ENCODE data around the gene GOSR2. TPM values are rescaled to one million over a fixed set of nuclear protein-coding genes. Genes with fewer than 3 reads are reported as not detected.

GOSR2 gene
- total and polyA plus RNA-seq, 2 of the 13 experiments (the other 11 are each of a cell fraction or from before 2014, with no cell fraction given), result 61.5 to 63.9 TPM

DNA sequence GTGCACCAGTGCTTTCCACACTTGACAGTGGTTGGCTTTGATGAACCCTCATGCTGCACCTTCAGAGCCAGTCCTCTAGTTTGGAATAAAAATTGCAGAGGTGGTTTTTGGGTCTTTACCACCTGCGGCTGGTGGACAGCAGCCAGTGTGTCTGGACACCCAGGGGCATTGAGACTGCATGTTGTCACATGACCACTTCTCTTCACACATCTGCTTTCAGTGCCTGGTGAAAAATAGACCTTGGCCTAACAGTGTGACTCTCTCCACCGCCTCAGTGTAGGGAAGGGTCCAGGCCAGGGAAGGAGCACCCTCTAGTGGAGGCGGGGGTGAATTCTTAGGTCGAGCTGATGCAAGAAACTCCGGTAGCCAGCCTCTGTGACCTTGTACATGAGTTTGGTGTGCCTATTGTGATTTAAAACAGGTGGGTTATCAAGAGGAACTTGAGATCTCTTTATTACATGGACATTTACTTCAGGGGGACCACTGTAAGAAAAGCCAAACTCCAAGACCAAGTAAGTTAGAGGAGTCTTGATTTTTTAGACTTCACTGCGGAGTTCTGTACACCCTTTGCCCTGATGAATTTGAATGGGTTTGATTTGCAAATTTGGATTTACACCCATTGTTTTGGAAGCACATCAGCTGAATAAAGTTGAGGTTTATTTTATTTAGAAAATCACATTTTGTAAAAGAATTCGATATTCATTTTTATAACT, 17.9 kb downstream of the GOSR2 start (continued):
- TF ChIP-seq, protein P1, sequence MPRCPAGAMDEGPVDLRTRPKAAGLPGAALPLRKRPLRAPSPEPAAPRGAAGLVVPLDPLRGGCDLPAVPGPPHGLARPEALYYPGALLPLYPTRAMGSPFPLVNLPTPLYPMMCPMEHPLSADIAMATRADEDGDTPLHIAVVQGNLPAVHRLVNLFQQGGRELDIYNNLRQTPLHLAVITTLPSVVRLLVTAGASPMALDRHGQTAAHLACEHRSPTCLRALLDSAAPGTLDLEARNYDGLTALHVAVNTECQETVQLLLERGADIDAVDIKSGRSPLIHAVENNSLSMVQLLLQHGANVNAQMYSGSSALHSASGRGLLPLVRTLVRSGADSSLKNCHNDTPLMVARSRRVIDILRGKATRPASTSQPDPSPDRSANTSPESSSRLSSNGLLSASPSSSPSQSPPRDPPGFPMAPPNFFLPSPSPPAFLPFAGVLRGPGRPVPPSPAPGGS (CRISPR knock-in tag; IDR thresholded peaks at IDR 0.05), result no peak
- TF ChIP-seq KAT8 (CRISPR knock-in tag; IDR thresholded peaks at IDR 0.05) (peak; percentile 68), ZFP1 (CRISPR knock-in tag; IDR thresholded peaks at IDR 0.05) (0 out of 2 replicates have a peak, but pooled peaks have one; percentile 39), FOXA3 (CRISPR knock-in tag; IDR thresholded peaks at IDR 0.05) (peak; percentile 55; the same call in 1 of the 2 replicates), SP1 (IDR thresholded peaks at IDR 0.05) (no peak), SP1 (CRISPR knock-in tag; IDR thresholded peaks at IDR 0.05) (no peak), KLF12 (CRISPR knock-in tag; IDR thresholded peaks at IDR 0.05; ENCODE audit: borderline replicate concordance) (0 out of 2 replicates have a peak, but pooled peaks have one; percentile 61), RARA (CRISPR knock-in tag; IDR thresholded peaks at IDR 0.05) (0 out of 2 replicates have a peak, but pooled peaks have one; percentile 25), SMAD3 (CRISPR knock-in tag; IDR thresholded peaks at IDR 0.05) (0 out of 2 replicates have a peak, but pooled peaks have one; percentile 59), ZNF484 (CRISPR knock-in tag; IDR thresholded peaks at IDR 0.05; ENCODE audit: borderline replicate concordance, low read depth) (no peak), ZNF598 (CRISPR knock-in tag; IDR thresholded peaks at IDR 0.05; ENCODE audit: borderline replicate concordance) (peak; percentile 71; the same call in 1 of the 2 replicates), ZNF501 (CRISPR knock-in tag; IDR thresholded peaks at IDR 0.05) (no peak), NR1H2 (CRISPR knock-in tag; IDR thresholded peaks at IDR 0.05; ENCODE audit: borderline replicate concordance, low read depth) (no peak), ELF4 (CRISPR knock-in tag; IDR thresholded peaks at IDR 0.05; ENCODE audit: borderline replicate concordance) (no peak), ARNT (IDR thresholded peaks at IDR 0.05) (no peak), ZNF850 (CRISPR knock-in tag; conservative IDR thresholded peaks at IDR 0.05) (no peak), NAIF1 (CRISPR knock-in tag; IDR thresholded peaks at IDR 0.05; ENCODE audit: borderline replicate concordance) (no peak), ZNF292 (CRISPR knock-in tag; IDR thresholded peaks at IDR 0.05; ENCODE audit: borderline replicate concordance, low read depth) (no peak), NR3C1 (CRISPR knock-in tag; IDR thresholded peaks at IDR 0.05) (no peak), GABPB1 (CRISPR knock-in tag; IDR thresholded peaks at IDR 0.05) (peak; percentile 19; the same call in 1 of the 2 replicates)
- TF ChIP-seq, protein P2, sequence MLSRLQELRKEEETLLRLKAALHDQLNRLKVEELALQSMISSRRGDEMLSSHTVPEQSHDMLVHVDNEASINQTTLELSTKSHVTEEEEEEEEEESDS (CRISPR knock-in tag; IDR thresholded peaks at IDR 0.05; ENCODE audit: borderline replicate concordance), result no peak
- TF ChIP-seq, protein P3, sequence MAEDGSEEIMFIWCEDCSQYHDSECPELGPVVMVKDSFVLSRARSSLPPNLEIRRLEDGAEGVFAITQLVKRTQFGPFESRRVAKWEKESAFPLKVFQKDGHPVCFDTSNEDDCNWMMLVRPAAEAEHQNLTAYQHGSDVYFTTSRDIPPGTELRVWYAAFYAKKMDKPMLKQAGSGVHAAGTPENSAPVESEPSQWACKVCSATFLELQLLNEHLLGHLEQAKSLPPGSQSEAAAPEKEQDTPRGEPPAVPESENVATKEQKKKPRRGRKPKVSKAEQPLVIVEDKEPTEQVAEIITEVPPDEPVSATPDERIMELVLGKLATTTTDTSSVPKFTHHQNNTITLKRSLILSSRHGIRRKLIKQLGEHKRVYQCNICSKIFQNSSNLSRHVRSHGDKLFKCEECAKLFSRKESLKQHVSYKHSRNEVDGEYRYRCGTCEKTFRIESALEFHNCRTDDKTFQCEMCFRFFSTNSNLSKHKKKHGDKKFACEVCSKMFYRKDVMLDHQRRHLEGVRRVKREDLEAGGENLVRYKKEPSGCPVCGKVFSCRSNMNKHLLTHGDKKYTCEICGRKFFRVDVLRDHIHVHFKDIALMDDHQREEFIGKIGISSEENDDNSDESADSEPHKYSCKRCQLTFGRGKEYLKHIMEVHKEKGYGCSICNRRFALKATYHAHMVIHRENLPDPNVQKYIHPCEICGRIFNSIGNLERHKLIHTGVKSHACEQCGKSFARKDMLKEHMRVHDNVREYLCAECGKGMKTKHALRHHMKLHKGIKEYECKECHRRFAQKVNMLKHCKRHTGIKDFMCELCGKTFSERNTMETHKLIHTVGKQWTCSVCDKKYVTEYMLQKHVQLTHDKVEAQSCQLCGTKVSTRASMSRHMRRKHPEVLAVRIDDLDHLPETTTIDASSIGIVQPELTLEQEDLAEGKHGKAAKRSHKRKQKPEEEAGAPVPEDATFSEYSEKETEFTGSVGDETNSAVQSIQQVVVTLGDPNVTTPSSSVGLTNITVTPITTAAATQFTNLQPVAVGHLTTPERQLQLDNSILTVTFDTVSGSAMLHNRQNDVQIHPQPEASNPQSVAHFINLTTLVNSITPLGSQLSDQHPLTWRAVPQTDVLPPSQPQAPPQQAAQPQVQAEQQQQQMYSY (CRISPR knock-in tag; IDR thresholded peaks at IDR 0.05), result no peak
- TF ChIP-seq, protein P4, sequence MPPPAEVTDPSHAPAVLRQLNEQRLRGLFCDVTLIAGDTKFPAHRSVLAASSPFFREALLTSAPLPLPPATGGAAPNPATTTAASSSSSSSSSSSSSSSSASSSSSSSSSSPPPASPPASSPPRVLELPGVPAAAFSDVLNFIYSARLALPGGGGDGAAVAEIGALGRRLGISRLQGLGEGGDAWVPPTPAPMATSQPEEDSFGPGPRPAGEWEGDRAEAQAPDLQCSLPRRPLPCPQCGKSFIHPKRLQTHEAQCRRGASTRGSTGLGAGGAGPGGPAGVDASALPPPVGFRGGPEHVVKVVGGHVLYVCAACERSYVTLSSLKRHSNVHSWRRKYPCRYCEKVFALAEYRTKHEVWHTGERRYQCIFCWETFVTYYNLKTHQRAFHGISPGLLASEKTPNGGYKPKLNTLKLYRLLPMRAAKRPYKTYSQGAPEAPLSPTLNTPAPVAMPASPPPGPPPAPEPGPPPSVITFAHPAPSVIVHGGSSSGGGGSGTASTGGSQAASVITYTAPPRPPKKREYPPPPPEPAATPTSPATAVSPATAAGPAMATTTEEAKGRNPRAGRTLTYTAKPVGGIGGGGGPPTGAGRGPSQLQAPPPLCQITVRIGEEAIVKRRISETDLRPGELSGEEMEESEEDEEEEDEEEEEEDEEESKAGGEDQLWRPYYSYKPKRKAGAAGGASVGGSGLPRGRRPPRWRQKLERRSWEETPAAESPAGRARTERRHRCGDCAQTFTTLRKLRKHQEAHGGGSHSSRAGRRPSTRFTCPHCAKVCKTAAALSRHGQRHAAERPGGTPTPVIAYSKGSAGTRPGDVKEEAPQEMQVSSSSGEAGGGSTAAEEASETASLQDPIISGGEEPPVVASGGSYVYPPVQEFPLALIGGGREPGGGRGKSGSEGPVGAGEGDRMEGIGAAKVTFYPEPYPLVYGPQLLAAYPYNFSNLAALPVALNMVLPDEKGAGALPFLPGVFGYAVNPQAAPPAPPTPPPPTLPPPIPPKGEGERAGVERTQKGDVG (CRISPR knock-in tag; IDR thresholded peaks at IDR 0.05; ENCODE audit: borderline replicate concordance), result no peak

Measured in HepG2 (cell line).